Osteocyte (in vitro differentiated cells): ENCODE data around the gene ELL3. TPM values are rescaled to one million over a fixed set of nuclear protein-coding genes. Genes with fewer than 3 reads are reported as not detected.

Experiments used
- DNase-seq: peaks from one replicate; pipeline ENCODE4 v3.0.0; 2021; ENCODE audit warnings: mixed read lengths; ENCODE audit not compliant: unreplicated experiment; ENCODE audit errors: extremely low spot score
- H3K27ac Mint-ChIP-seq: one replicate; pipeline ENCODE4 v1.8.0; 2021; ENCODE audit warnings: mild to moderate bottlenecking, mixed read lengths; ENCODE audit not compliant: unreplicated experiment
- H3K27me3 Mint-ChIP-seq: one replicate; pipeline ENCODE4 v1.8.0; 2021; ENCODE audit warnings: mixed read lengths; ENCODE audit not compliant: unreplicated experiment
- H3K36me3 Mint-ChIP-seq: one replicate; pipeline ENCODE4 v1.8.0; 2021; ENCODE audit warnings: mixed read lengths; ENCODE audit not compliant: unreplicated experiment
- H3K4me1 Mint-ChIP-seq: one replicate; pipeline ENCODE4 v1.8.0; 2021; ENCODE audit warnings: mixed read lengths; ENCODE audit not compliant: unreplicated experiment
- H3K4me3 Mint-ChIP-seq: one replicate; pipeline ENCODE4 v1.8.0; 2021; ENCODE audit warnings: mild to moderate bottlenecking, moderate library complexity, mixed read lengths; ENCODE audit not compliant: unreplicated experiment
- H3K9me3 Mint-ChIP-seq: one replicate; pipeline ENCODE4 v1.8.0; 2021; ENCODE audit warnings: mixed read lengths; ENCODE audit not compliant: unreplicated experiment
- total RNA-seq: library from RNA; stranded (reverse); gene quantifications from 2 replicates; pipeline ENCODE4 v1.2.1, GENCODE V29; 2021
- TF ChIP-seq, protein P1 (sequence below): fragments of 200-600 bp; sonication (generic); IDR thresholded peaks from 2 replicates; pipeline ENCODE4 v1.5.0; 2021; ENCODE audit warnings: antibody characterized with exemption, mild to moderate bottlenecking, moderate library complexity

ELL3 gene
- total RNA-seq, 1 donor from 2014 or later: 1.6 TPM

DNA sequence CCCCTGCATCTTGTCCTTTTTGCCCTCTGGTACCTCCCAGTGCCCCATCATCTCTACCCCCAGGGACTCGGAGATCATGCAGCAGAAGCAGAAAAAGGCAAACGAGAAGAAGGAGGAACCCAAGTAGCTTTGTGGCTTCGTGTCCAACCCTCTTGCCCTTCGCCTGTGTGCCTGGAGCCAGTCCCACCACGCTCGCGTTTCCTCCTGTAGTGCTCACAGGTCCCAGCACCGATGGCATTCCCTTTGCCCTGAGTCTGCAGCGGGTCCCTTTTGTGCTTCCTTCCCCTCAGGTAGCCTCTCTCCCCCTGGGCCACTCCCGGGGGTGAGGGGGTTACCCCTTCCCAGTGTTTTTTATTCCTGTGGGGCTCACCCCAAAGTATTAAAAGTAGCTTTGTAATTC is 16.9 kb upstream of the ELL3 start:
- Mint-ChIP-seq H3K27me3 (no peaks in the 10 kb centered on the region), H3K9me3 (no peaks in the 10 kb centered on the region), H3K4me1 (peaks cover 47% of the 10 kb centered on the region)

DNA sequence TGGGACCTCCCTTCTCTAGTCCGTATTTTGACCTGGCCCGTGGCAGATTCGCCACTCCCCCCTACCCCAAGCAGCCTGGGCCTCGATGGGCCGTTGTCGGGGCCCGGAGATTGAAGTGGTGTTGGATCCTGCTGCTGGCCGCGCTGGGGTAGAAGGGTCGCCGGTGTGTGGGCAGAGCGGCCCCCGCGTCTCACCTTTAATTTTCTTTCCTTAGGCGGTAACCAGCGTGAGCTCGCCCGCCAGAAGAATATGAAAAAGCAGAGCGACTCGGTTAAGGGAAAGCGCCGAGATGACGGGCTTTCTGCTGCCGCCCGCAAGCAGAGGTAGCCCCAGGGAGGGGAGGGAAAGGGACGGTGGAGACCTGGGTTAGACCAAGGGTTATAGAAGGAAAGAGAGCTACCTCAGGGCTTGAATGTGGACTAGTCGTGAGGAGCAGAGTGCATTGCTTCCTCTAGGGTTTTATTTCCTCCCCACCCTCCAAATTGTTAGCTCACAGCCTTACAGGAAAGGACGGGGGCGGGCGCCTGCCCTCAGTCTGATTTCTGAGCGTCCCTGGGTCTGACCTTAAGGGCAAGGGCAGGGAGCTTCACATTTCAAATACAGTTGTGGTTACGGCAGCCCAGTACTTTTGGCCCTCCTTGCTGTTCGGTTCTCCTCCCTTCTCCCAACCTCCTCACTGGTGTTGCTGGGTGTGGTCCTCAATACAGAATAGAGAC is 16.2 kb upstream of the ELL3 start:
- H3K36me3 Mint-ChIP-seq: peaks cover 22% of the 10 kb centered on the region
- TF ChIP-seq, protein P1, sequence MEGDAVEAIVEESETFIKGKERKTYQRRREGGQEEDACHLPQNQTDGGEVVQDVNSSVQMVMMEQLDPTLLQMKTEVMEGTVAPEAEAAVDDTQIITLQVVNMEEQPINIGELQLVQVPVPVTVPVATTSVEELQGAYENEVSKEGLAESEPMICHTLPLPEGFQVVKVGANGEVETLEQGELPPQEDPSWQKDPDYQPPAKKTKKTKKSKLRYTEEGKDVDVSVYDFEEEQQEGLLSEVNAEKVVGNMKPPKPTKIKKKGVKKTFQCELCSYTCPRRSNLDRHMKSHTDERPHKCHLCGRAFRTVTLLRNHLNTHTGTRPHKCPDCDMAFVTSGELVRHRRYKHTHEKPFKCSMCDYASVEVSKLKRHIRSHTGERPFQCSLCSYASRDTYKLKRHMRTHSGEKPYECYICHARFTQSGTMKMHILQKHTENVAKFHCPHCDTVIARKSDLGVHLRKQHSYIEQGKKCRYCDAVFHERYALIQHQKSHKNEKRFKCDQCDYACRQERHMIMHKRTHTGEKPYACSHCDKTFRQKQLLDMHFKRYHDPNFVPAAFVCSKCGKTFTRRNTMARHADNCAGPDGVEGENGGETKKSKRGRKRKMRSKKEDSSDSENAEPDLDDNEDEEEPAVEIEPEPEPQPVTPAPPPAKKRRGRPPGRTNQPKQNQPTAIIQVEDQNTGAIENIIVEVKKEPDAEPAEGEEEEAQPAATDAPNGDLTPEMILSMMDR: peak; percentile 12
- DNase-seq: no peak
- no peaks in the 10 kb centered on the region for H3K27me3 Mint-ChIP-seq
- H3K27ac Mint-ChIP-seq: peak overlapping the region; percentile 99
- H3K9me3 Mint-ChIP-seq: no peaks in the 10 kb centered on the region
- H3K4me1 Mint-ChIP-seq: peaks cover 43% of the 10 kb centered on the region
- peak overlapping the region; percentile 97 for H3K4me3 Mint-ChIP-seq

More for the DNA sequence above, 16.9 kb upstream of the ELL3 start:
- H3K4me3 Mint-ChIP-seq: peak overlapping the region; percentile 97
- DNase-seq: no peak
- TF ChIP-seq, protein P1: no peak
- peaks cover 26% of the 10 kb centered on the region for H3K36me3 Mint-ChIP-seq
- H3K27ac Mint-ChIP-seq: peak overlapping the region; percentile 99

DNA sequence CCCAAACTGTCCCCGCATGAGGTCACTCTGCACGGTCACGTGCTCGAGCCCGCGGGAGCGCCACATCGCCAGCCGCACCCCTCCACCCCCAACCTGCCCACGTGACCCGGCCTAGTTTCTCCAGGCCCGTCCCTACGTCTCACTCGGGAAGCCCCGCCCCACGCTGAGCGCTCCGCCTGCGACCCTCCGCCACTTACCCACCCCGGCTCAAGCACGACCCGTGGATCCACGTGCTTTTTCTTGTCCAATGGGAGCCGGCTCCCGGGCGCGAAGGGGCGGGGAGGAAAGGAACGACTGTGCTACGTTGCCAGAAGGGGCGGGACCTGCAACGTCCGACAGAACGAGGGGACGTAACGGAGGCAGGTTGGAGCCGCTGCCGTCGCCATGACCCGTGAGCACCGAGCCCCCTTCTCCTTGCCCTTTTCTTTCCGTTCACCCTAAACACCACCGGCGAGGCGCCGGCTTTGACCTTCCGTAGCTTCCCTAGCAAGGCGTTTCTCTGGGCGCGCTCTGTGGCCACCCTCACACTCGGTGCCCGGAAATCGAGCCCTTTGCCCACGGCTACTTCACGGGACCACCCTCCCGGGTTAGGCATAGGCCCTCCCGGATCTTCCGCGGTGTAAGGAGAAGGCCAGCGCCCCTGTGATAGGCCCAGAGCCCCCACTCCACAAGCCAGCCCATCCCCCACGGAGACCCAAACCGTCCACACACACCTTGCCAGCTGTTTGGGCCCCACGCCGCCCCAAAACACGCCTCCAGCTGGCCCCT is 15.4 kb upstream of the ELL3 start, which contains the start of gene SERF2:
Gene SERF2 (plus strand): TSS at position 328 of the 768 bp plus-strand sequence. CDS start 57 bp downstream, at position 385.
- no peaks in the 10 kb centered on the region for H3K27me3 Mint-ChIP-seq
- peak within 1 kb of the TSS; percentile 97 for H3K4me3 Mint-ChIP-seq
- peaks cover 22% of the 10 kb centered on the region for H3K36me3 Mint-ChIP-seq
- no peaks in the 10 kb centered on the region for H3K9me3 Mint-ChIP-seq
- DNase-seq: peak; percentile 100
- H3K4me1 Mint-ChIP-seq: peaks cover 39% of the 10 kb centered on the region
- peak within 1 kb of the TSS; percentile 99 for H3K27ac Mint-ChIP-seq
- TF ChIP-seq, protein P1: no peak

DNA sequence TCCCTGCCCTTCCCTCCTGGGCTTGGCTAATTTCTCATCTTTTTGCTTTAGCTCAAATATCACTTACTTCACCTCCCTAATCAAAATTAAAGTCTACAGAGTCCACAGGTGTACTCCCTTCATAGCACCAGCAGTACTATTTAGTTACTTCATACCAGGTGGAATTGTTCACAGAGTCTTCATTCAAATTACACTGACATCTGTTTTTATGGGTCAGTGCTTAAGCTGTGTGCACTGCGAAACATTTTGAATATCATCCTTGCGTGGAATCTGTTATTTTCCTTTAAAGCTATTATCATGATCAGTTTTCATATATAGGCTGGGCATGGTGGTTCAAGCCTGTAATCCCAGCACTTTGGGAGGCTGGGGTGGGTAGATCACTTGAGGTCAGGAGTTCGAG is 12.6 kb upstream of the ELL3 start:
- no peak overlapping the region for H3K4me3 Mint-ChIP-seq
- no peaks in the 10 kb centered on the region for H3K9me3 Mint-ChIP-seq
- H3K27ac Mint-ChIP-seq: no peak overlapping the region
- H3K27me3 Mint-ChIP-seq: no peaks in the 10 kb centered on the region
- peaks cover 11% of the 10 kb centered on the region for H3K36me3 Mint-ChIP-seq
- peaks cover 19% of the 10 kb centered on the region for H3K4me1 Mint-ChIP-seq
- DNase-seq: no peak
- TF ChIP-seq, protein P1: no peak

DNA sequence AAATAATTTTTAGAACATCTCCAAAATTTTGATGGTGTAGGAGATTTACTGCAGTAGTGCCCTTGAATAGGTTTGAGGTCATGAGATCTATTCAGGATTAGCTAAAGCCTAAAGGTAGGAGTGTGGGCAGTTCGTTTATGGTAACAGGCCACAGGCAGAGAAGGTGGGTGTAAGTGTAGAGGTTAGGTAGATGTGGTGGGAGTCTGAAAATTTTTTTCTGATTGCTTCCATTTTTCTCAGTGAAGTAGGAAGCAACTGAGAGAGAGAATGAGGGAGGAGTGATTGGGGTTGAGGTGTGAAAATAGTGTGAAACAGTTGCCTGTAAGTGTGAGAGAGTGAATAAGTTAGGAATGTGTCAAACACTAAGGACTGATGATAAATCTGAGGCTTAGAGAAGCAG is 2.2 kb upstream of the ELL3 start:
- H3K36me3 Mint-ChIP-seq: no peaks in the 10 kb centered on the region
- TF ChIP-seq, protein P1: no peak
- H3K4me3 Mint-ChIP-seq: no peak overlapping the region
- H3K27ac Mint-ChIP-seq: no peak overlapping the region
- no peaks in the 10 kb centered on the region for H3K27me3 Mint-ChIP-seq
- DNase-seq: no peak
- H3K4me1 Mint-ChIP-seq: peaks cover 15% of the 10 kb centered on the region
- H3K9me3 Mint-ChIP-seq: no peaks in the 10 kb centered on the region
